Mammary epithelial cell (primary cell): ENCODE measurements around the gene MAP3K4.

Source experiments
- CTCF ChIP-seq, 2 donors: IDR thresholded peaks in 1 of 2; conservative IDR thresholded peaks in 1 of 2; 2 replicates each; pipeline ENCODE4 v1.5.1; 2011 to 2012; ENCODE audit warnings: inconsistent platforms in 2 of 2, low read length in 2 of 2, mild to moderate bottlenecking in 2 of 2, control low read depth in 1 of 2, low read depth in 1 of 2; ENCODE audit not compliant: insufficient read depth in 1 of 2; ENCODE audit errors: extremely low read depth in 1 of 2
- EZH2 ChIP-seq: IDR thresholded peaks from 2 replicates; pipeline ENCODE4 v1.6.1; 2012; ENCODE audit warnings: low read length, inconsistent platforms, borderline replicate concordance

DNA sequence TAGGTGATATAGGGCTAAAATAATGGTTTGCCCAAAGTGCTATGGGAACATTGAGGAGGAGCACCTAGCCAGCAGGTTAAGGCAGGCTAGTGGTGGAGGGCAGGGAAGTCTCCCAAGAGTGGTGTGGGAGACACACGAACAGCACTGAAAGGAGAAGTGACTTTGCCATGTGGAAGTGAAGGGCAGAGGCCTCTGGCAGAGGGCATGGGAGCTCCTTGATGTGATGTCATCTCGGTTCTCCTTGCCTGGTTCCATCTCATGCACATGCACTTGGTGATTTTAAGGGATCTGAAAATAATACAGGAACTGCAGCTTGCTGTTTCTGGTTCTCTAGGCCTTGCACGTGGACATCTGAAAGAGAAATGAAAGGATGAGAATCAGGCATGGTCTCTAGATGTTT lies 4.7 kb upstream of the MAP3K4 start:
- no peak for TF ChIP-seq CTCF (conservative IDR thresholded peaks at IDR 0.05 in 1 of 2, IDR thresholded peaks at IDR 0.05 in 1 of 2; ENCODE audit: extremely low read depth in 1 of 2, insufficient read depth in 1 of 2, low read depth in 1 of 2, low read length in 2 of 2)
- no peak for TF ChIP-seq EZH2
